CD1c-positive myeloid dendritic cell (primary cell): ENCODE measurements around the gene IFRD1.

Experiments used
- DNase-seq: peaks from one replicate; pipeline ENCODE4 v3.0.0-alpha.2; 2016; ENCODE audit errors: extremely low spot score

Gene IFRD1

DNA sequence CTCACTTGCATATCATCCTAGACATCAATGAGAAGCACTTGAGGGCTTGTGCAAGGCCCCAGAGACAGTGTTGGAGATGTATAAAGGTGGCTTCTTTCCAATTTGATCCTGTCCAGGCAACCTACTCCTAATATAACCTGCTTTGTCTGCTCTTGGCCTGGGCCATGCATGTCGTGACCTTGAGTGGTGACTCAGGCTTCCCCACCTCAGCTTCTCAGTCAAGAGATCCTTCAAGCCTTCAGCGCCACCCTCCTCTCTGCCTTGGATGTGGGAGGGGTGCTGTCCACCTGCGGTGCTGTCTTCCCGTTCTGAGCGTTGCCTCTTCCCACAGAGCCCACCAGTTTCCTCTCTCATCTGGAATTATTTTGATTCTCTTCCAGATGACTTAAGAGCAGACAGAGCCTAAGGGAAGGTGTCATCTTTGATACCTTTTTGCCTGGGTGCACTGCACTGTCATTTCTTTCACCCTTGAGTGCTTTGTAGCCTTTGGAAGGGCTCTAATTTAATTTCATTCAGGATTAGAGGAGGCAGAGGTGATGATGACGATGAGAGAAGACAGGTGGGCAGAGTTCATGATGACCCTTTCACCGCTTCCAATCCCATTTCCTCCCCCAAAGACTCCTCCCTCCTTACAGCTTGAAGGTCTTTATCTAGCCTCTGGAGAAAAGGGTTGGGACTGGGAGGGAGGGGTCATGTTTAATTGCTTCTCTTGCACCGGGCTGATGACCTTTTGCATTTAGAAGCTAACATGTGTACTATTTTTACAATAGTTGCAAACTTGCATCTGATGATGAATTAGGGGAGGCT lies 37.4 kb downstream of the IFRD1 start:
- no peak for DNase-seq

- no peak for DNase-seq
These were observed 37.9 kb downstream of the IFRD1 start for GRCh38 chr7:112488264-112488552.

DNA sequence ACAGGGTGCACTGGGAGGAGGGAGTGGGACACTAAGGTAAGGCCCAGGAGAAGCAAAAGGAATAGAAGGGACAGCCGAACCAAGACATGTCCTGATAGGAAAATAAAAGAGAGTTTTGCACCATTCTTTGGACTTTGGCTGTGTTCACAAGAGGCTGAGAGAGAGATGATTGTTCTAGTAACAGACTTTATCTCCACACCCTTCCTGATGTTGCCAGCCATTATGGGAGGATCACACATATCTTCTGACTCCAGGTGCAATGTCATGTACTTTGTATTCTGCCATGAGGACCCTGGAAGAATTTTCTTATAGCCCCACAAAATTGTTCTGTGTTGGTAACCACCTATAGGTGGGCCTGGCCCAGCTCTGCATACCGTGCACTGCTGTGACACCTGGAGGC lies 41.9 kb downstream of the IFRD1 start:
- no peak for DNase-seq

GRCh38 chr7:112494656-112495055 lies 44.4 kb downstream of the IFRD1 start:
- no peak for DNase-seq

GRCh38 chr7:112495156-112495788 lies 45.0 kb downstream of the IFRD1 start:
- no peak for DNase-seq

DNA sequence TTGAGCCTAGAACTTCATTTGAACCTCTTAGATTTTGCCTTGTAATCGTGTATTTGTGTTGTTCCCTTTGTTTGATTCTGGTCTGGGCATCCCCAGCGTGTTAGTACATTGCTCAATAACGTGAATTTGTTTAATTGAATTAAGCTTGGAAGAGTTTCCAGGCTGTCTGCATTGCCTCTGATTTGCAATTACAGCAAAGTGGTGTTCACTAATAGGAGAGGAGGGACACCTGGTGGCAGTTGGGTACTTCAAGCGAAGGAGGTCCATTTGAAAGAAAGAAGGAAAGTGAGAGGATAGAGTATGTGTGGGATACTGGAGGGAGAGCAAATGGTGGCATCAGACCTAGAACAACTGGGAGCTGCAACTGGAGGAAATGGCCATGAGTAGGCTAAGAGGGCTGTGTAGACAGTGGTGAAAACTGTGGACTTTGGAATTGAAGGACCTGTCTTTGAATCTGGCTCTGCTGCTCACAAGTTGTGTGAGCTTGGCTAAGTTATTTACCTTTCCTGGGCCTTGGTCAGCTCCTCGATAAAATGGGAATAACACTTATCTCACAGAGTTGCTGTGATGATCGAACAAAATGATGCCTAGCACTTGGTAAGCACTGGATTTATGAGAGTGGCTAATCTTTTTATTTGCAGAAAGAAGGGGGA lies 45.7 kb downstream of the IFRD1 start:
- DNase-seq: peak; percentile 43

GRCh38 chr7:112497481-112497880 lies 47.2 kb downstream of the IFRD1 start:
- DNase-seq: no peak

- DNase-seq: no peak
These were observed 50.4 kb downstream of the IFRD1 start for GRCh38 chr7:112500619-112501018.

DNA sequence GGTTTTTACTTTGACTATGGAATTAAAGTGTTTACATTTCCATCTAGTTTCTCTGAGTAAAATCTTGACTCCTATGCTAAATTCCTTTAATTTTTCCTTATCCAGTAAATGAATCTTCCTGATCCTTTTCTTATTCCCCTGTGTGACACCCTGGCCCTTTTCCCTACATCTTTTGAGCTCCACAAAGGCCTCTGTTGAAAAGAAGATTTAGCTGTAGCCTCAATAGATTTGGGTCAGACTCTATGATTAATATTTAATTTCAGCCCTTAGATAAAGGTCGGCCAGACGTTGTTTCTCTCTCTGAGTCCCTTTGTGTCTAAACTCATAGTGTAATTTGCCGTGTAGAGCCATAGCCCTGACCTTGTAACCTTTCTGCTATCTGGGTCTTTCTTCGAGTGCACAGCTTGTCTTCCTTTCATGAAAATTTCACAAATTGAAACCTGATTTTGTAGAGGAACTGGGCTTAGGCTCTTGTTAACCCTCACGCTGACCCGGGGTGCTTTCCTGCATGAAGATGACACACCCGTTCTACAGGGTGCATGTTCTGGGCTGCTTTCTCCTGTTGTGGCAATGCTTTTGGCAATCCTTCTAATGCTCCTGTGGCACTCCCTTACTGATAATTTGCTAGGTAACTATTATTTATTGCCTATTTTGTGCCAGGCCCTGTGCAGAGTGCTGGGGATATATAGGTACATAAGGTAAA lies 51.7 kb downstream of the IFRD1 start:
- DNase-seq: no peak

GRCh38 chr7:112502700-112503099 lies 52.4 kb downstream of the IFRD1 start:
- no peak for DNase-seq

GRCh38 chr7:112503361-112503972 lies 53.2 kb downstream of the IFRD1 start:
- DNase-seq: peak; percentile 47

GRCh38 chr7:112504093-112504695 lies 53.9 kb downstream of the IFRD1 start:
- no peak for DNase-seq

GRCh38 chr7:112505495-112505894 lies 55.2 kb downstream of the IFRD1 start:
- no peak for DNase-seq

DNA sequence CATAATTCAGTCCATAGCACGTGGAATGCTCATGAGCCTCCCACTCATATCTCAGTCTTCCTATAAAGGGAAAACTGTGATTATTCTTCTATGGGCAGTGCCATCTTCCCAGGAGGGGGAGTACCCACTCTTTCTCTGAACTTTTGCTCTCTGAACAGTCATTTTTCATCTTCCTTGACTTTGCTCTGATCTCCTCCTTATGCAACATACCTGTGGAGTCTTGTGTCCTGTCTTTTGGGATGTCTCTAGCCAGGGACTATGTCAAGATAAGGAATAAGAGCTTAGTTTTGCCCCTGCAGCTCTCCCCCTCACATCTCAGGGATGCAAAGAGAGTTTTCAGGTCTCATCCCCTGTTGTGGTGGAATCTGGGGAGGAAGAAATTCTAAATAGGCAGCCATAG lies 58.1 kb downstream of the IFRD1 start:
- DNase-seq: no peak

DNA sequence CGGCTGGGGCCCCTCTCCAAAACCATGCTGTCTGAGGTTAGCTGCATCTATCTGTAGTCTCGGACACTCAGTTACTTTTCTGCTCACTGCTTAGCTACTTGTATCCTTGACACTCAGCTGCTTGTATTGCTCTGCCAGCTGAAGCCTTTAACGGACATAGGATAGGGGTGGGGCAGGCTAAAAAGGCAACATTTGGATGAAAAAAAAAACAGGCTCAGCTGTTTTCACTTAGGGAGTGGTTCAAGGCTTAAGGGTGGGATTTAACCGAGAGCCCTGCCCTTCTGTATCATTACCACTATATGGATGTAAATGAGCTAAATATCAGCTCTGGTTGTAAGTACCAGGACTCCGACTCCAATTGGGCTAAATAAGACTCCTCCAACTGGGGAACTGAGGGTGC lies 59.1 kb downstream of the IFRD1 start:
- no peak for DNase-seq

DNA sequence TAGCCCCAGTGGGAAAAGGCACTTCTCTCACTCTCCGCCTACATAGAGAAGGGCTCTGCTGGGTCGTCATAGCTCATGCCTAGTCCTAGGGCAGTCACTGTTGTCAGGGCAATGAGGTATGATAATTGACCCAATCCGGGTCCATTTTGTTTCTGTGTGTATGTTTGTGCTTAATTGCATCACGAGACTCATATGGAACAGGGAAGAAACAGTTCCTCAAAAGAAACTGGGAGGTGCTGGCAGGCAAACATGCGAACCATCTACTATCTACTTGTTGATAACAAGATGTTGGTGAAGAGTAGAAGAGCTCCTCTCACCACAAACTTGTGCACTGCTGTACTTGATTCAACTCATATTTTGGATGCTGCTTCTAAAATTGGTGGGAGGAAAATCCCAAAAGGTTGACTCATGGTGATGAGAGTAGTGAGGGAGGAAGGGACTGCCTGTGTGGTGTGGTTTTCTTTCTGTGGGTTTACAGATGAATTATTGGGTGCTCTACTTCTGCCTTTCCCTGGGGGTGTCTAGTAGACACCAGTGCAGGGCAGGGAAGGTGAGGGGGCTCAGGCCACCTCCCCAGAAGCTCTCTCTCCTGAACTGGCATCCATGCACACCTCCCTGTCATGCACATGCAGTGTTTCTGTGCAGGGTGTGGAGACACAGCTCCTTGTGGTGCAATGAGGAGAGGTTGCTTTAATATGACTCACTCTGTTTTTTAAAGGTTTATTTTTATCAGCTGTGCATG lies 59.9 kb downstream of the IFRD1 start:
- peak; percentile 94 for DNase-seq

DNA sequence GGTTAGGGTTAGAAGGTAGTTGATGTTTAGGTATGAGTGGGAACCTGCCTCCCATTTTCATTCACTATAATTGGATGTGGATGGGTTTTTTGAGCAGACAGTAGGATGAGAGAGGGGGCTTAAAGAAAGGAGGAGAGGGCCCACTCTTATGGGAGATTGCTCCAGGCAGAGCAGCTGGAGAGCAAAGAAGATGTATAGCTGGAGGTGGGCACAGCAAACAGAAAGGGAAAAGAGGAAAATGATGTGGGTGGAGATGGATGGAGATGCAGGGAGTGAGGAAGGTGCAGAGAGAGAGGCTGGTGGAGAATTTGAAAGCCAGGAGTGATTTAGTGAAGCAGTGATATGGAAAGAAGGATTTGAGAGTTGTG lies 60.5 kb downstream of the IFRD1 start:
- no peak for DNase-seq

- no peak for DNase-seq
These were observed 61.4 kb downstream of the IFRD1 start for GRCh38 chr7:112511451-112512202.

GRCh38 chr7:112512451-112513210 lies 62.4 kb downstream of the IFRD1 start:
- no peak for DNase-seq

DNA sequence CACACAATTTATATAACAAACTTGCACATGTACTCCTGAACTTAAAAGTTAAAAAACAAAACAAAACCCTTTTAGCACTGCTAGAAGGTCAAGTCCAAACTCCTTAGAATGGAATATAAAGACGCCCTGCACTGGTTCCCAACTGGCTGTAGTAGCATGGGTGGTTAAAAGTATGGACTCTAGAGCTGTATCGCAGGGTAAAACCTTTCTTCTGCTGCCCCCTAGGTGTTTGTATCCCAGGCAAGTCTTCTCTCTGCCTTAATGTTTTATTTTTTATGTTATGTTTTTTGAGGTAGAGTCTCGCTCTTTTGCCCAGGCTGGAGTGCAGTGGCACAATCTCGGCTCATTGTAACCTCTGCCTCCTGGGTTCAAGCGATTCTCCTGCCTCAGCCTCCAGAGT lies 65.7 kb downstream of the IFRD1 start:
- no peak for DNase-seq
